ENCODE results near the gene KIAA1614. TPM values are rescaled to one million over a fixed set of nuclear protein-coding genes. Genes with fewer than 3 reads are reported as not detected.

Gene KIAA1614
- total RNA-seq, 1 donor from 2014 or later = 2.9 TPM

GRCh38 chr1:180975551-180975950 is 62.9 kb downstream of the KIAA1614 start:
- H3K36me3 Mint-ChIP-seq = peaks cover 61% of the 10 kb centered on the region
- no peaks in the 10 kb centered on the region for H3K9me3 Mint-ChIP-seq

GRCh38 chr1:180976191-180976590 is 63.5 kb downstream of the KIAA1614 start:
- H3K36me3 Mint-ChIP-seq = peaks cover 59% of the 10 kb centered on the region
- peaks cover 36% of the 10 kb centered on the region for H3K4me1 Mint-ChIP-seq (ENCODE audit: unreplicated experiment)

More at GRCh38 chr1:180975551-180975950, 62.9 kb downstream of the KIAA1614 start:
- Mint-ChIP-seq H3K4me1 (ENCODE audit: unreplicated experiment) (peaks cover 35% of the 10 kb centered on the region), H3K27ac (no peak overlapping the region), H3K27me3 (no peaks in the 10 kb centered on the region), H3K4me3 (no peak overlapping the region)
- no peak for DNase-seq (ENCODE audit: extremely low spot score, unreplicated experiment)
- no peak for TF ChIP-seq CTCF (conservative IDR thresholded peaks at IDR 0.05)

GRCh38 chr1:180976732-180977357 is 64.1 kb downstream of the KIAA1614 start:
- H3K4me3 Mint-ChIP-seq = no peak overlapping the region
- no peak for TF ChIP-seq CTCF (conservative IDR thresholded peaks at IDR 0.05)
- H3K9me3 Mint-ChIP-seq = no peaks in the 10 kb centered on the region
- no peak for DNase-seq (ENCODE audit: extremely low spot score, unreplicated experiment)
- peaks cover 40% of the 10 kb centered on the region for H3K4me1 Mint-ChIP-seq (ENCODE audit: unreplicated experiment)
- no peaks in the 10 kb centered on the region for H3K27me3 Mint-ChIP-seq
- H3K27ac Mint-ChIP-seq = peak overlapping the region; percentile 50
- H3K36me3 Mint-ChIP-seq = peaks cover 58% of the 10 kb centered on the region

More at GRCh38 chr1:180976191-180976590, 63.5 kb downstream of the KIAA1614 start:
- Mint-ChIP-seq H3K27ac (peak overlapping the region; percentile 50), H3K9me3 (no peaks in the 10 kb centered on the region), H3K4me3 (no peak overlapping the region), H3K27me3 (no peaks in the 10 kb centered on the region)
- TF ChIP-seq CTCF (conservative IDR thresholded peaks at IDR 0.05) = no peak
- peak; percentile 43 for DNase-seq (ENCODE audit: extremely low spot score, unreplicated experiment)

- Mint-ChIP-seq H3K4me3 (no peak overlapping the region), H3K4me1 (ENCODE audit: unreplicated experiment) (peaks cover 18% of the 10 kb centered on the region), H3K9me3 (no peaks in the 10 kb centered on the region), H3K36me3 (peaks cover 51% of the 10 kb centered on the region), H3K27ac (no peak overlapping the region), H3K27me3 (no peaks in the 10 kb centered on the region)
- peak; percentile 6 for DNase-seq (ENCODE audit: extremely low spot score, unreplicated experiment)
- TF ChIP-seq CTCF (conservative IDR thresholded peaks at IDR 0.05) = no peak
Observed at GRCh38 chr1:180981596-180982387, 69.1 kb downstream of the KIAA1614 start.

- no peak for TF ChIP-seq CTCF (conservative IDR thresholded peaks at IDR 0.05)
- peaks cover 16% of the 10 kb centered on the region for H3K4me1 Mint-ChIP-seq (ENCODE audit: unreplicated experiment)
- no peak overlapping the region for H3K4me3 Mint-ChIP-seq
- no peaks in the 10 kb centered on the region for H3K27me3 Mint-ChIP-seq
- peaks cover 57% of the 10 kb centered on the region for H3K36me3 Mint-ChIP-seq
- no peaks in the 10 kb centered on the region for H3K9me3 Mint-ChIP-seq
- DNase-seq (ENCODE audit: extremely low spot score, unreplicated experiment) = no peak
- H3K27ac Mint-ChIP-seq = no peak overlapping the region
Observed at GRCh38 chr1:180982422-180982821, 69.7 kb downstream of the KIAA1614 start.
